Suprapubic skin (tissue), 4 donors: Measurements from ENCODE around the gene CCL5. TPM values are rescaled to one million over a fixed set of nuclear protein-coding genes. Genes with fewer than 3 reads are reported as not detected.
"Not testable (repeated sequence)": the region's sequence is repeated elsewhere in the genome, so short reads cannot be mapped to it uniquely, and the experiment has no call there.

ENCODE experiments used
- DNase-seq, 2 donors: peaks; one replicate each; pipeline ENCODE4 v3.0.0-alpha.2; 2019; ENCODE audit warnings: low spot score in 2 of 2
- H3K27ac ChIP-seq: fragments of 200-600 bp; sonication (generic); one replicate; pipeline ENCODE4 v1.5.1; 2019
- H3K27me3 ChIP-seq: fragments of 200-600 bp; sonication (generic); one replicate; pipeline ENCODE4 v1.5.1; 2019
- H3K36me3 ChIP-seq: fragments of 200-600 bp; sonication (generic); one replicate; pipeline ENCODE4 v1.5.1; 2019
- H3K4me1 ChIP-seq: fragments of 200-600 bp; sonication (generic); one replicate; pipeline ENCODE4 v1.5.1; 2019
- H3K4me3 ChIP-seq: fragments of 200-600 bp; sonication (generic); one replicate; pipeline ENCODE4 v1.5.1; 2019; ENCODE audit warnings: mild to moderate bottlenecking
- H3K9me3 ChIP-seq: fragments of 200-600 bp; sonication (generic); one replicate; pipeline ENCODE4 v1.5.1; 2019
- CTCF ChIP-seq, 2 donors: fragments of 200-600 bp in 1 of 2; fragments of 450-650 bp in 1 of 2; sonication (generic) in 1 of 2; IDR thresholded peaks; one replicate each; pipeline ENCODE4 v1.5.1; 2016 to 2019; ENCODE audit warnings: antibody characterized with exemption in 2 of 2, mild to moderate bottlenecking in 1 of 2, moderate library complexity in 1 of 2
- EP300 ChIP-seq: sonication (generic); formaldehyde crosslinking; IDR thresholded peaks from one replicate; pipeline ENCODE4 v1.6.1; 2017; ENCODE audit warnings: antibody characterized with exemption
- POLR2A ChIP-seq, 2 donors: fragments of 450-650 bp; IDR thresholded peaks; one replicate each; pipeline ENCODE4 v1.6.1; 2017; ENCODE audit warnings: antibody characterized with exemption in 2 of 2, mild to moderate bottlenecking in 2 of 2, moderate library complexity in 2 of 2
- POLR2AphosphoS5 ChIP-seq, 3 donors: sonication (generic); formaldehyde crosslinking; IDR thresholded peaks; one replicate each; pipeline ENCODE4 v1.6.1; 2017; ENCODE audit warnings: antibody characterized with exemption in 3 of 3
- WGBS: methylation state at CpG from one replicate; pipeline ENCODE4 v1.1.5; 2018; 5-methylcytosine and 5-hydroxymethylcytosine counted together
- total RNA-seq, 4 donors: library from RNA; depleted of rRNA; stranded (reverse); fragments of >200 nt; gene quantifications; one replicate each; pipeline ENCODE4 v1.1.0, GENCODE V29; 2016

Gene CCL5
- total RNA-seq, 4 donors from 2014 or later: 0.79 to 2.3 (median 1.4) TPM; not detected in 1

- Histone ChIP-seq H3K36me3 (no peaks in the 10 kb centered on the region), H3K4me3 (no peak overlapping the region), H3K4me1 (no peaks in the 10 kb centered on the region), H3K27me3 (no peaks in the 10 kb centered on the region), H3K27ac (no peak overlapping the region), H3K9me3 (no peaks in the 10 kb centered on the region)
- TF ChIP-seq POLR2A (IDR thresholded peaks at IDR 0.05) (no peak), EP300 (no peak)
- WGBS: 92% methylated on average over 5 of the region's 5 CpGs
- no peak for DNase-seq
These were observed 23.3 kb upstream of the CCL5 start for GRCh38 chr17:35903451-35903850.

GRCh38 chr17:35901631-35902175, 21.5 kb upstream of the CCL5 start:
- Histone ChIP-seq H3K4me1 (no peaks in the 10 kb centered on the region), H3K9me3 (no peaks in the 10 kb centered on the region), H3K36me3 (no peaks in the 10 kb centered on the region), H3K27me3 (no peaks in the 10 kb centered on the region), H3K27ac (no peak overlapping the region), H3K4me3 (no peak overlapping the region)
- TF ChIP-seq POLR2AphosphoS5 (IDR thresholded peaks at IDR 0.05): no peak
- no peak for TF ChIP-seq EP300
- no peak for TF ChIP-seq CTCF (IDR thresholded peaks at IDR 0.05)
- TF ChIP-seq POLR2A (IDR thresholded peaks at IDR 0.05): no peak
- WGBS: 77% methylated on average over 9 of the region's 9 CpGs
- DNase-seq: peak in 1 of 2 donors; percentile 28

DNA sequence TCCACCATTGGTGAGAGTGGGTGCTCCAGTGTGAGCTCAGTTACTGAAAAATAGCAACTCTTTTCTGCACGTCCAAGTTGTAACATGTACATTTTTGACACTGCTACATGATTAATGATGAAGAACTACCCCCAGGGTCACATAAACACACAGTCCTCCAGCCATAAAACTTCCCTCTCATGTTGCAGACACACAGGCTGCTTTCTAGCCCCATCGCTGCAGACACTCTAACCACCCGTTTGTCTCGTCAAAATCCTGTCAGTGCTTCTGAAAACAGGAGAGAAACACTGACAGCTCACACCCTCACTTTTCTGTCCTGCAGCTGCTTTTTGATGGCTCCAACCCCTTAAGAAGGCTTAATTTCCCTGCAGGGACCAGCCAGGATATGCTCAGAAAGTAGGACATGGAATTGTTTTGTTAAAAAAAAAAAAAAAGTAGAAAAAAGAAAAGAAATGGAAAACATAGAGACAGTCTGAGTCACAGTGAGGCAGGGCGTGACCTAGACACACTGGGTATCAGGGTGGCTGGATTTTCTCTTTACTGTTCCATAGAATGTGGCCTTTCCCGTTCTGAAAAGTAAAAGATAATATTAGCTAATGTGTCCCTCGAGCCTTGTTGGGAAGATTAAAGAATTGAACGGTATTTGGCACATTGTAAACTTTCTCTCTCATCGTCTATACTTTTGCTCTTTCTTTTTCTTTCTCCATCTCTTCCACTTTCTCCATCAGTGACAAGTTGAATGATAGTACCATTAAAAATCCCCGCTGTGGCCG, 20.7 kb upstream of the CCL5 start:
- no peak overlapping the region for H3K4me3 ChIP-seq
- H3K9me3 ChIP-seq: no peaks in the 10 kb centered on the region
- no peaks in the 10 kb centered on the region for H3K36me3 ChIP-seq
- H3K27ac ChIP-seq: no peak overlapping the region
- 29% methylated on average over 11 of the region's 11 CpGs for WGBS
- no peak for DNase-seq
- TF ChIP-seq POLR2A (IDR thresholded peaks at IDR 0.05): no peak
- TF ChIP-seq CTCF (IDR thresholded peaks at IDR 0.05): no peak
- no peak for TF ChIP-seq EP300
- TF ChIP-seq POLR2AphosphoS5 (IDR thresholded peaks at IDR 0.05): no peak
- H3K4me1 ChIP-seq: no peaks in the 10 kb centered on the region
- H3K27me3 ChIP-seq: peaks cover 3% of the 10 kb centered on the region

- TF ChIP-seq POLR2A (IDR thresholded peaks at IDR 0.05): no peak
- no peak for TF ChIP-seq POLR2AphosphoS5 (IDR thresholded peaks at IDR 0.05)
- TF ChIP-seq CTCF (IDR thresholded peaks at IDR 0.05): no peak
- TF ChIP-seq EP300: no peak
- 49% methylated on average over 5 of the region's 5 CpGs for WGBS
- Histone ChIP-seq H3K4me3 (no peak overlapping the region), H3K4me1 (no peaks in the 10 kb centered on the region), H3K9me3 (no peaks in the 10 kb centered on the region), H3K36me3 (no peaks in the 10 kb centered on the region), H3K27ac (no peak overlapping the region), H3K27me3 (peaks cover 3% of the 10 kb centered on the region)
- no peak for DNase-seq
These were observed 20.1 kb upstream of the CCL5 start for GRCh38 chr17:35900280-35900679.

GRCh38 chr17:35898283-35899070, 18.3 kb upstream of the CCL5 start:
- TF ChIP-seq EP300 (no peak), CTCF (IDR thresholded peaks at IDR 0.05) (no peak), POLR2AphosphoS5 (IDR thresholded peaks at IDR 0.05) (no peak), POLR2A (IDR thresholded peaks at IDR 0.05) (no peak)
- no peaks in the 10 kb centered on the region for H3K9me3 ChIP-seq
- H3K4me1 ChIP-seq: no peaks in the 10 kb centered on the region
- no peak overlapping the region for H3K27ac ChIP-seq
- DNase-seq: no peak
- no peak overlapping the region for H3K4me3 ChIP-seq
- H3K27me3 ChIP-seq: peaks cover 3% of the 10 kb centered on the region
- WGBS: 44% methylated on average over 6 of the region's 6 CpGs
- no peaks in the 10 kb centered on the region for H3K36me3 ChIP-seq

GRCh38 chr17:35897772-35898171, 17.6 kb upstream of the CCL5 start:
- H3K4me1 ChIP-seq, DNase-seq, H3K27me3 ChIP-seq, H3K36me3 ChIP-seq, H3K9me3 ChIP-seq, H3K4me3 ChIP-seq, H3K27ac ChIP-seq: not testable (repeated sequence)
- 94% methylated on average over 7 of the region's 7 CpGs for WGBS
